ENCODE data around the gene DDX24. TPM values are rescaled to one million over a fixed set of nuclear protein-coding genes. Genes with fewer than 3 reads are reported as not detected.

DDX24 gene
- total RNA-seq, 1 donor from 2014 or later: 262 TPM

DNA sequence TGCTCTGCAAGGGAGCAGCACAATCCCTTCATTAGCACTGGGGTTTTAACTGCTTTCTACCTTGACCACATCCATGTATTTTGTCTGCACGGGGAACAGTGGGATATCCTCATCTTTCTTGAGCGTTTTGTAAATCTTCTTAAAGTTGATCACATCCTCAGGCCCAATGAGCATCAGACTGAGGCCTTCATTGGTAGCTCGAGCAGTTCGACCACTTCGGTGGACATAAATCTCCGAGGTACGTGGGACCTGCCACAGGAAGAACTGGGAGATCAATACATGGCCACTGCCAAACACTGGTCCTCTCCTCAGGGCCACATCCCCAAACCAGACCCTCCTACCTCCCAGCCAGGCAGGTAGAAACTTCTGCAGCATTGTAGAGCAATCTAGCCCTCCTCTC lies 26.1 kb downstream of the DDX24 start:
- H3K27ac Mint-ChIP-seq: peak overlapping the region; percentile 31
- H3K9me3 Mint-ChIP-seq: no peaks in the 10 kb centered on the region
- no peak for DNase-seq
- peaks cover 81% of the 10 kb centered on the region for H3K36me3 Mint-ChIP-seq (ENCODE audit: low read depth)
- no peak overlapping the region for H3K4me3 Mint-ChIP-seq
- no peaks in the 10 kb centered on the region for H3K27me3 Mint-ChIP-seq
- intact Hi-C loops (cut with micrococcal nuclease): no loop called here
- peaks cover 53% of the 10 kb centered on the region for H3K4me1 Mint-ChIP-seq

DNA sequence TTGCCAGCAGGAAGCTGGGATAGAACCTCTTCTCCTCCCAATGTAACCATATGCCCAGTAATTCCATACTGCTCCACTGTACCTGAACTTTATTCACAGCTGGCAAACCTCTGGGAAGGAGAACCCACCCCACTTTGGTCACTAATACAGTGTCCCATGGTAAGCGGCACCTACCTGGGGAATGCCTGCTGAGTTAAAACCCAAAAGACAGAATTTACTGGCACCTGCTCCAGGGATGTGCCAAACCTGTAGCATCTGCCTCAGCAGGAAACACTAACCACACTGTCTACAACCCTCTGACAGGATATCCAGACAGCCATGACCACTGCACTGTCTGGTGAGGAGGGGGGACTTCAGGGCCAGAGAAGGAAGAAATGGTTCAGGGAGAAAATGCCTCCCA lies 26.6 kb downstream of the DDX24 start:
- intact Hi-C loops (cut with micrococcal nuclease): no loop called here

DNA sequence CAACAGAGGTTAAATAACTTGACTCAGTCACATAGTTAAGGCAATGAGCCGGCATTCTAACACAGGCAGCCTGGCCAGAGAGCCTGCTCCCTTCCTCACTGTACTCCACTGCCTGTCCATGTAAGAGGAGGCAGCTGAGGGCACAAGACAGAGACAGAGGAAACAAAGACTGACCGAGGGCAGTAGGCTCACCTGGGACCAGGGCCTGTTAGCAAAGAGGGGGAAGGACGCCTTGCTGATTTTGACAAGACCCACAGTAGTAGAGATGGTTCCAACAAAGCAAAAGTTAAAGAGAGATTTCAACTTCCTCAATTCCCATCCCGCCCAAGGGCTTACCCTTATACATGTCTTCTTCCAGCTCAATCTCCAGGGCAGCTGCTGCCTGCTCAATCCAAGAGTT lies 28.3 kb downstream of the DDX24 start:
- intact Hi-C loops (cut with micrococcal nuclease): loop anchor here (2.0 kb wide), 1 partner anchor 16 kb away; no protein-coding TSS in a partner anchor
- H3K36me3 Mint-ChIP-seq (ENCODE audit: low read depth): peaks cover 79% of the 10 kb centered on the region

More for the DNA sequence above, 26.6 kb downstream of the DDX24 start:
- no peaks in the 10 kb centered on the region for H3K9me3 Mint-ChIP-seq
- H3K4me1 Mint-ChIP-seq: peaks cover 53% of the 10 kb centered on the region
- H3K27me3 Mint-ChIP-seq: no peaks in the 10 kb centered on the region
- H3K27ac Mint-ChIP-seq: peak overlapping the region; percentile 13
- H3K4me3 Mint-ChIP-seq: no peak overlapping the region
- H3K36me3 Mint-ChIP-seq (ENCODE audit: low read depth): peaks cover 82% of the 10 kb centered on the region
- no peak for DNase-seq

DNA sequence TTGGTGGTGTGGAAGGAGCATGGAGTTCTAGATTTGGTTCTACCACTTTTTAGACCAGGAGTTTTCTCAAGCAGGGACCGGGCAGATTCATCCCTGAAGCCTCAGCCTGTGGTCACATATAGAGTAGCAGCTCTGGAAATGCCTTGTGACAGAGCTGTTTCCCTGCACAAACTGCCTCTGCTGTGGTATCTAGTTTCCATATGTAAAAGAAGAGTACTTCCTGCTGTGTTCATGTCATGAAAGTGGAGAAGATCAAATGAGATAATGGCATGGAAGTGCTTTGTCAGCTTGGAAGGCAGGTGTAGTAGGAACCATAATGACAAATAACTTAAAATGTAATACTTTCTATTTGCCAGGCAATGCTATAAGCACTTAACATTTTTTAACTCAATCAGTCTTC lies 28.8 kb downstream of the DDX24 start:
- Mint-ChIP-seq H3K4me1 (peaks cover 38% of the 10 kb centered on the region), H3K4me3 (no peak overlapping the region), H3K27ac (peak overlapping the region; percentile 23), H3K27me3 (no peaks in the 10 kb centered on the region), H3K36me3 (ENCODE audit: low read depth) (peaks cover 80% of the 10 kb centered on the region), H3K9me3 (no peaks in the 10 kb centered on the region)
- intact Hi-C loops (cut with micrococcal nuclease): loop anchor here (2.0 kb wide), 1 partner anchor 15 kb away; no protein-coding TSS in a partner anchor
- DNase-seq: no peak

More for the DNA sequence above, 28.3 kb downstream of the DDX24 start:
- H3K4me1 Mint-ChIP-seq: peaks cover 43% of the 10 kb centered on the region
- no peaks in the 10 kb centered on the region for H3K27me3 Mint-ChIP-seq
- peak overlapping the region; percentile 23 for H3K27ac Mint-ChIP-seq
- no peak overlapping the region for H3K4me3 Mint-ChIP-seq
- no peaks in the 10 kb centered on the region for H3K9me3 Mint-ChIP-seq
- no peak for DNase-seq

DNA sequence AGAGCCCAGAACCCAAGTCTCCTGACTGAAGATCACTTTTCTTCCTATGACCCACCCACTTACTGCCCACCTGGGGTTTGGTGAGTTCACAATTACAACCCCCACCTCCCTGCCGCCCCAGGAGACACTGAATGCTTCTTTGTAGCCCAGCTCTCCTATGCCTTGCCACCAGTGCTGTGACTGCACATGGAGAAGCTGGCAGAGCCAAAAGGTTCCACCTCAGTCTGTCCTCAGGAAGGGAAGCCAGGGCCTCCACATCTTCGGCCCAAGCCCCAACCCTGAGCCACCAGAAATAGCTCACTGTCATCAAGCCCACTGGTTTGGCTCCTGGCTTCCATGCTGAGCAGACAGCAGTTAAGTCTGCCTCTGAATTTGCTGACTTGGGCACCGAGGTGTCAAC lies 29.2 kb downstream of the DDX24 start:
- Mint-ChIP-seq H3K4me3 (no peak overlapping the region), H3K27me3 (no peaks in the 10 kb centered on the region), H3K27ac (peak overlapping the region; percentile 23), H3K4me1 (peaks cover 34% of the 10 kb centered on the region), H3K9me3 (no peaks in the 10 kb centered on the region), H3K36me3 (ENCODE audit: low read depth) (peaks cover 79% of the 10 kb centered on the region)
- intact Hi-C loops (cut with micrococcal nuclease): loop anchor here (2.0 kb wide), 1 partner anchor 15 kb away; no protein-coding TSS in a partner anchor
- DNase-seq: no peak

DNA sequence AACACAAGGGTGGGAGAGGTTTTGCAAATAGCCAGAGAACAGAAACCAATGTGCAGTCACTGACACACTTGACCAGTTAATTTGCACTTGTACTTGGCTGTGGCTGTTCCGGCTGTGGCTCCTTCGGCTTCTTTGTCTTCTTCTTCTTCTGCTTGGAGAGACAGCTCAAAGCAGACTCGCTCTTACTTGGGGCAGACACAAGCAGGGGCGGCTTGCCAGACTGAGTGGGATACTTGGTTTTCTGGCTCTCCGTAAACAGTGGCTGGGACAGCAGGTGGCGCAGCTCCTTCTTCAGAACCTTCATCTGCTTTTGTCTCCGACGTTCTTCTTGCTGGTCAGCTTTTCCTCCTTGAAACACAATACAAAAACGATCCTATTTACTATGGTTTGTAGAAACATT lies 29.9 kb downstream of the DDX24 start:
- H3K9me3 Mint-ChIP-seq: no peaks in the 10 kb centered on the region
- H3K4me1 Mint-ChIP-seq: peaks cover 30% of the 10 kb centered on the region
- H3K27me3 Mint-ChIP-seq: no peaks in the 10 kb centered on the region
- no peak overlapping the region for H3K4me3 Mint-ChIP-seq
- no peak for DNase-seq
- peaks cover 73% of the 10 kb centered on the region for H3K36me3 Mint-ChIP-seq (ENCODE audit: low read depth)
- intact Hi-C loops (cut with micrococcal nuclease): no loop called here
- H3K27ac Mint-ChIP-seq: no peak overlapping the region

DNA sequence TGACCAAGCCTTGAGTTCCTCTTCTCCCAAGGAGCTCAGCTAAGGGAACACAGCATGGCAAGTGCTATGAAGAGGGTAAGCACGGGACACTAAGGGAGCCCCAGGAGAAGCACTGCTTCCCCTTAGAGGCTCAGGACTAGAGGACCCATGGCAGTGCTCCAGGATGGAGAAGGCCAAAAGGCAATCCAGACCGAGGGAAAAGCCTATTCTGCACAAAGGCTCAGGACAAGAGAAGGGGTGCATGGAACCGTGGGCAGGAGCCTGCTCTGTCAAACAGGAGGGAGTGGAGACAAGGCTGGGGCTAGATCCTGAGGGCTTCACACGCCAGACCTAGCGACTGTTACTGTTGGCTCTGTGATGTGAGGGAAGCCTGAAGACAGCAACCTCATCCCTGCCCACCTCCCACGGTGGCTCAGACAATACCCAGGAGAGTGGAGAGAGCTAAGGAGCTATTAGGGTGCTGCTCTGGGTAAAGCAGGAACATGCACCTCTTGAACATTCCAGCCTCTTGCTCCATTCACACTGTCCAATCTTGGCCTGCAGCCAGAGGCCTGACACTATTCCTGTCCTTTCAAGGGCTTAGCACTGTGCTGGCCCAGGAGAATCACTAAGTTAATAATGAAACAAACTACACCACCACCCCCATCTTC lies 30.6 kb downstream of the DDX24 start:
- Mint-ChIP-seq H3K4me1 (peaks cover 24% of the 10 kb centered on the region), H3K9me3 (no peaks in the 10 kb centered on the region), H3K4me3 (no peak overlapping the region), H3K27me3 (no peaks in the 10 kb centered on the region), H3K27ac (no peak overlapping the region), H3K36me3 (ENCODE audit: low read depth) (peaks cover 68% of the 10 kb centered on the region)
- no peak for DNase-seq
- intact Hi-C loops (cut with micrococcal nuclease): no loop called here

DNA sequence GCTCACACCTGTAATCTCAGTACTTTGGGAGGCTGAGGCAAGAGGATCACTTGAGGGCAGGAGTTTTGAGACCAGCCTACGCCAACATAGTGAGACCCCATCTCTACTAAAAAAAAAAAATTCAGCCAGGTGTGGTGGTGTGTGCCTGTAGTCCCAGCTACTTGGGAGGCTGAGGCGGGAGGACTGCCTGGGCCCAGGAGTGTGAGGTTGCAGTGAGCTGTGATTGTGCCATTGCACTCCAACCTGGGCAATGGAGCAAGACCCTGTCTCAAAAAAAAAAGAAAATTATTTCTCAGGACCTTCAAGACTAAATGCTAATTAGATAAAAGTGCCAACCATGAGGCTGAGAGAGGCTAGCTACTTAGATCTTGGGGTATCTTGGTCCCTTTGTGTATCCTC lies 31.4 kb downstream of the DDX24 start:
- no peak for DNase-seq
- H3K27ac Mint-ChIP-seq: peak overlapping the region; percentile 58
- peaks cover 65% of the 10 kb centered on the region for H3K36me3 Mint-ChIP-seq (ENCODE audit: low read depth)
- H3K4me3 Mint-ChIP-seq: no peak overlapping the region
- H3K27me3 Mint-ChIP-seq: no peaks in the 10 kb centered on the region
- intact Hi-C loops (cut with micrococcal nuclease): no loop called here
- H3K4me1 Mint-ChIP-seq: peaks cover 18% of the 10 kb centered on the region
- H3K9me3 Mint-ChIP-seq: no peaks in the 10 kb centered on the region

DNA sequence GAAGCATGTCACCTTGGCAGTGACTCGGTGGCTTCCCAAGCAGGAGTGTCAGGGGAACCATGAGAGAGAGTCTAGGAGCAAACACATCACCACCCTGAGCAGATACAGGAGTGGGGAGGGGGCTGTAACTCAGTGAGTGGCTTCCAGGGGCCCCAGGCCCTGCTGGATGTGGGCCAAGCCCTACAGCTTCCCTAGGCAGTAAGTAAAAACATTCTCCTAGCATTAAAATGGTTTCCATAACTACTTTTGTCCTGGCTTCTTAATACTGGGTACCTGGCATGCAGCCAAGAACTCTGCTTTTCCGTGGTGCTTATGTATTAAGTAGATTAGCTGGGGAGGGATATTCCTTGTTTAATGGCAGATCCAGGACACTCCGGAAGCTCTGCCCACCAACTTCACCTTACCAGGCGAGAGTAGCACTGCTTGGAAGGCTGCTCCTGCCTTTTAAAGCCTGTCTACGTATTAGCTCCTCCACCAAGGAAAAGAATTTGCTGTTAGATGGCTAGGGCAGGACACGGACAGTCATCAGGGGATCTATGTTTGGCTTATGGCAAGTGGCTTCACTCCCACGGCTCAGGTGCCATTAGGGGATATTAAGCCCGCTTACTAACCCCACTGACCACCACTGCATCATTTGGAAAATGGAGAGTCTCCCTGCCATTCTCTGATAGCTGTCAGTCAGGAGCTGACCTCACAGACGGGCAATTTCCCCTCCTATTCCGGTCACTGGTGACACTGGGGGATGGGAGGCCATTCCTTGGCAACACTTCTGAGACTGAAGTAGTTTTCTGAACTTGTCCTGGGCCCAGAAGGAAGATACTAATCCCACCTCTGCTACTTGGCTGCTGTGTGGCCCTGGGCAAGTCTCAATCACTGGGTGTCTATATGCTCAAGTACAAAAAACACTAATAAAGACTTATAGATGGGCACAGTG lies 32.0 kb downstream of the DDX24 start:
- Mint-ChIP-seq H3K4me3 (no peak overlapping the region), H3K27ac (no peak overlapping the region), H3K36me3 (ENCODE audit: low read depth) (peaks cover 58% of the 10 kb centered on the region), H3K4me1 (peaks cover 12% of the 10 kb centered on the region), H3K27me3 (no peaks in the 10 kb centered on the region), H3K9me3 (no peaks in the 10 kb centered on the region)
- no peak for DNase-seq
- intact Hi-C loops (cut with micrococcal nuclease): no loop called here

DNA sequence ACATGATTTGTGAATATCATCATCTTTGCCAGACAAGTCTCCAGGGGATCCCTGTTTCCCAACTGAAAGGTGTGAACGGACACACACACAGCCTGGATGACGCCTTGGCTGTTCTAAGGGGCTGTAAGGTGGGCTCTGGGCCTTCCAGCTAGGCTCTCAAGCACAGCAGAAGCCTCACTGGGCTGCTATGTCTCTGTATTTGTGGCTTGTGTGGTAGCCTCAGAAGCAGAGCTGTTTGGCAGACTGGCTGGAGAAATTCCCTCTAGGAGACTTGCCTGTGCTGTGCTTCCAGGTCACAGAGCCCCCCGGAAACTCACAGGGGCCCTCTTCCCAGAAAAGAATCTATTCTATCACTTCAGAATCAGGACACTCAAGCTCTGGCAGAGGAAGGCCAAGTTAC lies 33.4 kb downstream of the DDX24 start:
- H3K9me3 Mint-ChIP-seq: no peaks in the 10 kb centered on the region
- peaks cover 8% of the 10 kb centered on the region for H3K4me1 Mint-ChIP-seq
- no peak overlapping the region for H3K27ac Mint-ChIP-seq
- no peaks in the 10 kb centered on the region for H3K27me3 Mint-ChIP-seq
- DNase-seq: no peak
- peaks cover 51% of the 10 kb centered on the region for H3K36me3 Mint-ChIP-seq (ENCODE audit: low read depth)
- no peak overlapping the region for H3K4me3 Mint-ChIP-seq
- intact Hi-C loops (cut with micrococcal nuclease): no loop called here

DNA sequence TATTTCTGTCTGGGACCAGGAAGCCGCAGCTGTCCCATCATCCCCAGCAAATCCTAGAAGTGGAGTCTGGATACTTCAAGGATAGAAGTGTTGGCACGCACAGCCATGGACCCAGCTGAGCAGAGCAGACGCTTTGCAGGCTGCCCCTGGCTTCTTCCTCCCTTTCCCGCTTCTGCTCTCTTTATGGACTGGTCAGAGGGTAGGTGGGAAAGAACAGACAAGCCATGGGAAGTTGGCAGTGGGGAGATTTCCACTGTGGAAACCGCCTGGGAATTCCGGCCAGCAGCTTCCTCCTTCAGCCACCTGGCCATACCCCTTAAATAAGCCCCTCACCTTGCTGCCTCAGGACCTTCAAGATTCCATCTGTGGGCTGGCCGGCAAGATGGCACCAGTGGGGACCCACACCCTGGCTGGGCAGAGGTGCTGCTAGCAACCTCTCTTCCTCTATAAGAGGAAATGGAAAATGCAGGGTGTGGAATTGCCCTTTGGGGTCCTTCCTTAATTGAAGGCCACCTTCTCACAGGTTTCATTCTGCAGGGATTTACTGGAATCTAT lies 34.2 kb downstream of the DDX24 start:
- peaks cover 44% of the 10 kb centered on the region for H3K36me3 Mint-ChIP-seq (ENCODE audit: low read depth)
- H3K27me3 Mint-ChIP-seq: no peaks in the 10 kb centered on the region
- intact Hi-C loops (cut with micrococcal nuclease): no loop called here
- peaks cover 2% of the 10 kb centered on the region for H3K4me1 Mint-ChIP-seq
- no peak overlapping the region for H3K27ac Mint-ChIP-seq
- no peak overlapping the region for H3K4me3 Mint-ChIP-seq
- DNase-seq: no peak
- H3K9me3 Mint-ChIP-seq: no peaks in the 10 kb centered on the region

DNA sequence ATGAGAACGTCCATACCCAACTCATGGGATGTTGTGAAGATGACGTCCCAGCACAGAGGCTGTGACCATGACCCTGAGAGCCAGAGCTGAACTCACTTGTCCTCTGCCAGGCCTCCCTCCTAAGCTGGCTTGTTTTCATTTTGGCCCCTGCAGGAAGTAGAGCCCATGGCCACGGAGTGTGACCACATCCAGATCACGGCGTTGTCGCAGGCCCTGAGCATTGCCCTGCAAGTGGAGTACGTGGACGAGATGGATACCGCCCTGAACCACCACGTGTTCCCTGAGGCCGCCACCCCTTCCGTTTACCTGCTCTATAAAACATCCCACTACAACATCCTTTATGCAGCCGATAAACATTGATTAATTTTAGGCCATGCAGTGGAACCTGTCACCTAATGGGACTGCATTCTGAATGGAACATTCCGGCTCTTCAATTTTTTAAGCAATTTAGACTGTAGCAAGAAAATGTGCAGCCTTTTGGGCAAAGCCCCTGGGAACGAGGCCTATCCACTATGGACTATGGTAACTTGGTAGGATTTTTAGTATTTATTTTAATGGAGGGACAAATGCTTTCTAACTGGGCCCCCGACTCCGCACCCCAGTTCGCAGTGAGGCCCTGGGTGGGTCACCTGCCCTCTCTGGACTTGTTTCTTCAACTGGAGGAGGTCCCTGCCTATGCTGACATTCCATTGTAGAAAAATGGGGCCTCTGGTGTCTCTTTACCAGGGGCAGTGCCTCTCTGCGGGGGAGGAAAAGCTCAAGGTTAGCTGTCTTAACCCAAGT lies 35.2 kb downstream of the DDX24 start:
- DNase-seq: no peak
- no peaks in the 10 kb centered on the region for H3K9me3 Mint-ChIP-seq
- intact Hi-C loops (cut with micrococcal nuclease): no loop called here
- H3K36me3 Mint-ChIP-seq (ENCODE audit: low read depth): peaks cover 34% of the 10 kb centered on the region
- no peaks in the 10 kb centered on the region for H3K27me3 Mint-ChIP-seq
- no peak overlapping the region for H3K27ac Mint-ChIP-seq
- no peak overlapping the region for H3K4me3 Mint-ChIP-seq
- no peaks in the 10 kb centered on the region for H3K4me1 Mint-ChIP-seq

DNA sequence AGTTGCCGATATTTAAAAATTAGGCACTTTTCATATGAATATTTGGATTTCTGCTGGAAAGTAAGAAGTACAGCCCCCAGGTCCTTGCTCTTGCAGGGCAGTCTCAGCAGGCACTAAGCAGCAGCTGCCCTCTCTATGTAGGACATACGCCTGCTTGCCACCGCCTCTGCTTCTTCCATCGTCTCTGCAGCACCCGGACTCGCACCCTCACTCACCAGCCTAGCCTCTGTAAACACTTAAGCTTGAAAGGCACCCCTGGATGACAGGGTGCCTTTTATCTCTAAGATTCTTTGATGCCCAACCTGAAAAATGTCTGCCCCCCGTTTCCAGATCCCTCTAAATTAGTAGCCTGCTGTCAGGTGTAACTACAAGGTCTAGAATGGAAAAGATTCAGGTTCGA lies 35.9 kb downstream of the DDX24 start:
- no peak overlapping the region for H3K27ac Mint-ChIP-seq
- no peaks in the 10 kb centered on the region for H3K4me1 Mint-ChIP-seq

More for the DNA sequence above, 35.9 kb downstream of the DDX24 start:
- Mint-ChIP-seq H3K4me3 (no peak overlapping the region), H3K36me3 (ENCODE audit: low read depth) (peaks cover 27% of the 10 kb centered on the region), H3K9me3 (no peaks in the 10 kb centered on the region), H3K27me3 (no peaks in the 10 kb centered on the region)
- DNase-seq: no peak
- intact Hi-C loops (cut with micrococcal nuclease): no loop called here

Measured in activated CD4-positive, alpha-beta T cell treated with anti-CD3 and anti-CD28 coated beads, Interleukin-2, amount 10 ng/mL, durations not matched to agents 24 days and 14 days (primary cell).